OCI-LY7 (cell line): Measurements from ENCODE around the gene NHERF2. TPM values are rescaled to one million over a fixed set of nuclear protein-coding genes. Genes with fewer than 3 reads are reported as not detected.

Experiments used
- BruUV-seq: library from RNA; stranded (reverse); fragments of 400-500 nt; replicated peaks from 2 replicates; lab custom pipeline; 2021; lab: Mats Ljungman, UMichigan
- CTCF ChIA-PET: fragments of 300-600 bp; sonication (Branson Sonifier 250); formaldehyde crosslinking; loops from one replicate; lab custom pipeline; 2022; ENCODE audit warnings: antibody characterized with exemption; ENCODE audit not compliant: unreplicated experiment; lab: Charles Lee
- POLR2A ChIA-PET: fragments of 300-600 bp; sonication (Branson Sonifier 250); formaldehyde crosslinking; loops from one replicate; lab custom pipeline; 2022; ENCODE audit warnings: antibody characterized with exemption; lab: Charles Lee
- DNase-seq: peaks from one replicate; pipeline ENCODE4 v3.0.0-alpha.2; 2015; ENCODE audit warnings: low spot score
- H2AFZ ChIP-seq: fragments of 200-600 bp; sonication (generic), shearing (Covaris generic); 2 replicates; pipeline ENCODE4 v1.6.1; 2014; ENCODE audit warnings: mild to moderate bottlenecking, antibody characterized with exemption, low read length, moderate library complexity
- H3K27ac ChIP-seq: fragments of 200-600 bp; sonication (generic); 2 replicates; pipeline ENCODE4 v1.5.1; 2014; ENCODE audit warnings: mixed run types, low read depth, mild to moderate bottlenecking, moderate library complexity, low read length, inconsistent platforms; ENCODE audit not compliant: poor library complexity, severe bottlenecking
- H3K36me3 ChIP-seq: fragments of 200-600 bp; sonication (generic); 2 replicates; pipeline ENCODE4 v1.6.1; 2014; ENCODE audit warnings: mild to moderate bottlenecking, antibody characterized with exemption, low read length, moderate library complexity, mixed read lengths; ENCODE audit not compliant: insufficient read depth
- H3K4me1 ChIP-seq: fragments of 200-600 bp; sonication (generic); 2 replicates; pipeline ENCODE4 v1.5.1; 2014; ENCODE audit warnings: mild to moderate bottlenecking, low read length; ENCODE audit not compliant: insufficient read depth, poor library complexity, severe bottlenecking
- H3K4me2 ChIP-seq: fragments of 200-600 bp; sonication (generic); 2 replicates; pipeline ENCODE4 v1.6.1; 2014; ENCODE audit warnings: mild to moderate bottlenecking, low read length
- H3K4me3 ChIP-seq: fragments of 200-600 bp; sonication (generic); 2 replicates; pipeline ENCODE4 v1.5.1; 2014; ENCODE audit warnings: mild to moderate bottlenecking, low read depth, low read length; ENCODE audit not compliant: poor library complexity, severe bottlenecking
- H3K79me2 ChIP-seq: fragments of 200-600 bp; sonication (generic); 2 replicates; pipeline ENCODE4 v1.6.1; 2016; ENCODE audit warnings: low read depth, mild to moderate bottlenecking, low read length, moderate library complexity, mixed read lengths; ENCODE audit not compliant: insufficient read depth
- H3K9me2 ChIP-seq: fragments of 200-600 bp; sonication (generic); 2 replicates; pipeline ENCODE4 v1.6.1; 2016; ENCODE audit warnings: mild to moderate bottlenecking, low read length, mixed read lengths; ENCODE audit not compliant: insufficient read depth
- H3K9me3 ChIP-seq: fragments of 200-600 bp; sonication (generic); 2 replicates; pipeline ENCODE4 v1.6.1; 2014; ENCODE audit warnings: mild to moderate bottlenecking, mixed run types, low read length, mixed read lengths
- H4K20me1 ChIP-seq: fragments of 200-600 bp; sonication (generic); 2 replicates; pipeline ENCODE4 v1.6.1; 2014; ENCODE audit warnings: mild to moderate bottlenecking, antibody characterized with exemption, low read length, moderate library complexity, mixed read lengths; ENCODE audit not compliant: insufficient read depth
- CTCF ChIP-seq: fragments of 200-600 bp; sonication (generic); conservative IDR thresholded peaks from 2 replicates; pipeline ENCODE4 v1.5.1; 2014; ENCODE audit warnings: mild to moderate bottlenecking, antibody characterized with exemption, low read length, moderate library complexity, mixed read lengths
- EZH2phosphoT487 ChIP-seq: fragments of 200-600 bp; sonication (generic); IDR thresholded peaks from 2 replicates; pipeline ENCODE4 v1.6.1; 2018; ENCODE audit warnings: low read depth, borderline replicate concordance, mild to moderate bottlenecking, mixed run types, antibody characterized with exemption, low read length, moderate library complexity, mixed read lengths
- intact Hi-C: fragments of 100-400 bp; cut with micrococcal nuclease; formaldehyde crosslinking; loops from one replicate; pipeline ENCODE4 v1.10.0; 2022; ENCODE audit not compliant: unreplicated experiment
- total RNA-seq, 2 experiments: library from RNA; depleted of rRNA in 1 of 2; stranded (reverse); fragments of >200 nt in 1 of 2; shearing (Covaris generic) in 1 of 2; gene quantifications; 2 replicates each; pipeline ENCODE4 v1.2.3, GENCODE V29; 2014 to 2022

Gene NHERF2
- total RNA-seq, 2 experiments from 2014 or later, result 0.27 TPM; not detected in 1

- H3K9me3 ChIP-seq, result no peaks in the 10 kb centered on the region
- no peaks in the 10 kb centered on the region for H4K20me1 ChIP-seq
- no peaks in the 10 kb centered on the region for H3K79me2 ChIP-seq
- H2AFZ ChIP-seq, result no peak overlapping the region
- no peaks in the 10 kb centered on the region for H3K9me2 ChIP-seq
- no TSS peak for BruUV-seq
- no peaks in the 10 kb centered on the region for H3K4me1 ChIP-seq
- POLR2A ChIA-PET, result no interaction called here
- intact Hi-C loops, result no loop called here
- no peak overlapping the region for H3K4me2 ChIP-seq
- no peak overlapping the region for H3K27ac ChIP-seq
- peaks cover 34% of the 10 kb centered on the region; the same call in 1 of the 2 replicates for H3K36me3 ChIP-seq
- no peak for TF ChIP-seq CTCF
- no peak for TF ChIP-seq EZH2phosphoT487
- H3K4me3 ChIP-seq, result no peak overlapping the region
- no peak for DNase-seq
- CTCF ChIA-PET, result no interaction called here
These were observed 32.2 kb downstream of the NHERF2 start for GRCh38 chr16:2058872-2059271.

GRCh38 chr16:2060346-2060745, 33.6 kb downstream of the NHERF2 start:
- no peak overlapping the region for H2AFZ ChIP-seq
- no peaks in the 10 kb centered on the region for H3K4me1 ChIP-seq
- no peak for DNase-seq
- BruUV-seq, result no TSS peak
- no peak overlapping the region for H3K27ac ChIP-seq
- H3K4me3 ChIP-seq, result no peak overlapping the region
- H3K79me2 ChIP-seq, result no peaks in the 10 kb centered on the region
- TF ChIP-seq EZH2phosphoT487 (no peak), CTCF (no peak)
- no peak overlapping the region for H3K4me2 ChIP-seq
- intact Hi-C loops, result no loop called here
- H3K9me2 ChIP-seq, result no peaks in the 10 kb centered on the region
- POLR2A ChIA-PET, result no interaction called here
- H3K36me3 ChIP-seq, result peaks cover 36% of the 10 kb centered on the region
- no peaks in the 10 kb centered on the region for H3K9me3 ChIP-seq
- CTCF ChIA-PET, result no interaction called here
- no peaks in the 10 kb centered on the region for H4K20me1 ChIP-seq

- Histone ChIP-seq H3K36me3 (peaks cover 43% of the 10 kb centered on the region), H3K9me2 (no peaks in the 10 kb centered on the region), H3K4me3 (no peak overlapping the region), H2AFZ (no peak overlapping the region), H3K27ac (no peak overlapping the region), H3K4me2 (no peak overlapping the region), H4K20me1 (no peaks in the 10 kb centered on the region), H3K79me2 (no peaks in the 10 kb centered on the region), H3K4me1 (no peaks in the 10 kb centered on the region), H3K9me3 (no peaks in the 10 kb centered on the region)
- intact Hi-C loops, result no loop called here
- BruUV-seq, result no TSS peak
- ChIA-PET POLR2A (no interaction called here), CTCF (no interaction called here)
- DNase-seq, result no peak
- TF ChIP-seq CTCF (no peak), EZH2phosphoT487 (no peak)
These were observed 34.3 kb downstream of the NHERF2 start for GRCh38 chr16:2061023-2061422.
